ENCODE results near the gene CTNNBL1.
A peak's percentile ranks its signal among the peaks of the same experiment; 100 is the strongest.

Gene CTNNBL1

DNA sequence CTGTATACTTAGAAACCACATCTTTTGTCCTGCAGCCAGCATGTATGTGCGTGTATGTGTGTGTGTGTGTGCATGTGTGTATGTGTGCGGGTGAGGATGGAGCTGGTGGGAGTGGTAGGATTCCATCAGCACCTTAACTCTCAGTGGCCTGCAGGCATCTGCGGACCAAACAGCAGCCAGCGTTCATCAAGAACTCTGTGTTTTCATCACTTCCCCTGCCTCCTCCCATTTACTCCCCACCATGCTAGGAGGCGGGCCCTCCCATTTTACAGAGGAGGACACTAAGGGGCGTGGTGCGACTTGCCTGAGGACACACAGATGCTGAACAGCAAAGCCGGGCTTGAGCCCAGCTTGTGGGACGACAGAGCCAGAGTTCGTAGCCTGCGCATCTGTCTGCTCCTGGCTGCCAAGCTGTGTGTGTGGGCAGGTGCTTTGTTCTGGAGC lies 218.0 kb downstream of the CTNNBL1 start:
- no peak overlapping the region for H2AK5ac ChIP-seq (ENCODE audit: low read length)
- H3K9ac ChIP-seq (ENCODE audit: low read length) = no peak overlapping the region
- H3K23ac ChIP-seq (ENCODE audit: low read length) = no peak overlapping the region
- no peak overlapping the region for H4K5ac ChIP-seq (ENCODE audit: low read length)
- H3K27me3 ChIP-seq (ENCODE audit: insufficient read depth, low read length, poor library complexity) = no peaks in the 10 kb centered on the region
- H3K18ac ChIP-seq (ENCODE audit: low read length) = no peak overlapping the region
- no peaks in the 10 kb centered on the region for H3K79me1 ChIP-seq (ENCODE audit: low read length)
- DNase-seq = peak; percentile 77
- no peak overlapping the region for H3K27ac ChIP-seq (ENCODE audit: low read depth, low read length)
- H2BK5ac ChIP-seq (ENCODE audit: low read length) = no peak overlapping the region
- no peak overlapping the region for H3K4ac ChIP-seq (ENCODE audit: low read depth, low read length)
- no peak overlapping the region for H3K4me3 ChIP-seq (ENCODE audit: low read length)
- H3K4me2 ChIP-seq (ENCODE audit: low read length) = no peak overlapping the region
- H4K8ac ChIP-seq (ENCODE audit: low read depth, low read length) = no peak overlapping the region
- peaks cover 2% of the 10 kb centered on the region for H3K4me1 ChIP-seq (ENCODE audit: control insufficient read depth, low read depth, low read length)
- WGBS (ENCODE audit: extremely low coverage, insufficient coverage, low lambda C conversion rate) = no CpG with 5 or more reads among the region's 11 CpGs
- no peak overlapping the region for H2BK120ac ChIP-seq (ENCODE audit: low read depth, low read length)
- H3K36me3 ChIP-seq (ENCODE audit: control insufficient read depth, insufficient read depth, low read length) = no peaks in the 10 kb centered on the region
- H2BK15ac ChIP-seq (replicated peaks; ENCODE audit: low read depth) = no peak overlapping the region
- H3K56ac ChIP-seq (ENCODE audit: low read length) = no peak overlapping the region
- H3K79me2 ChIP-seq (ENCODE audit: control insufficient read depth, insufficient read depth, low read length) = no peaks in the 10 kb centered on the region

DNA sequence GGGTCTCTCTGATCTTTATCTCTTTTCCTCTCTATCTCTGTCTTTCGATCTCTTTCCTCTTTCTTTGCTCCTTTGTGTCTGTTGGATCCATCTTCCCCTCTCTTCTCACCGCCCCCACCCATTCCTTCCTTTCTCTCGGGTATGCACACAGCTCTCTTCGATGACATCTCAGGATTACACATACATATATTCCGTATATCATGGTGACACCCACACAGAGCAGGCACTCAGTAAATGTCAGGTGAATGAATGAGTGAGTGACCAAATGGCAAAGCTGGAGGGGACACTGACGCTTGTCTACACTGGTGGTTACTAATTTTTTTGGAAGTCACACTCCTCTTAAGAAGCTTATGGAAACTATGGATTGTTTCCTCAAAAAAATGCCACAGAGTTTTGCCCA lies 219.0 kb downstream of the CTNNBL1 start:
- H3K79me2 ChIP-seq (ENCODE audit: control insufficient read depth, insufficient read depth, low read length) = no peaks in the 10 kb centered on the region
- no peaks in the 10 kb centered on the region for H3K27me3 ChIP-seq (ENCODE audit: insufficient read depth, low read length, poor library complexity)
- no peaks in the 10 kb centered on the region for H3K79me1 ChIP-seq (ENCODE audit: low read length)
- no peak overlapping the region for H2BK5ac ChIP-seq (ENCODE audit: low read length)
- no peak overlapping the region for H4K5ac ChIP-seq (ENCODE audit: low read length)
- no CpG with 5 or more reads among the region's 6 CpGs for WGBS (ENCODE audit: extremely low coverage, insufficient coverage, low lambda C conversion rate)
- no peak overlapping the region for H4K8ac ChIP-seq (ENCODE audit: low read depth, low read length)
- no peak overlapping the region for H3K4me2 ChIP-seq (ENCODE audit: low read length)
- no peak overlapping the region for H3K9ac ChIP-seq (ENCODE audit: low read length)
- H3K4ac ChIP-seq (ENCODE audit: low read depth, low read length) = no peak overlapping the region
- no peak overlapping the region for H3K18ac ChIP-seq (ENCODE audit: low read length)
- H3K4me1 ChIP-seq (ENCODE audit: control insufficient read depth, low read depth, low read length) = peaks cover 5% of the 10 kb centered on the region
- H3K27ac ChIP-seq (ENCODE audit: low read depth, low read length) = no peak overlapping the region
- H3K36me3 ChIP-seq (ENCODE audit: control insufficient read depth, insufficient read depth, low read length) = no peaks in the 10 kb centered on the region
- no peak overlapping the region for H2BK120ac ChIP-seq (ENCODE audit: low read depth, low read length)
- H3K4me3 ChIP-seq (ENCODE audit: low read length) = no peak overlapping the region
- no peak overlapping the region for H3K56ac ChIP-seq (ENCODE audit: low read length)
- no peak for DNase-seq
- H2BK15ac ChIP-seq (replicated peaks; ENCODE audit: low read depth) = no peak overlapping the region
- no peak overlapping the region for H3K23ac ChIP-seq (ENCODE audit: low read length)
- no peak overlapping the region for H2AK5ac ChIP-seq (ENCODE audit: low read length)

DNA sequence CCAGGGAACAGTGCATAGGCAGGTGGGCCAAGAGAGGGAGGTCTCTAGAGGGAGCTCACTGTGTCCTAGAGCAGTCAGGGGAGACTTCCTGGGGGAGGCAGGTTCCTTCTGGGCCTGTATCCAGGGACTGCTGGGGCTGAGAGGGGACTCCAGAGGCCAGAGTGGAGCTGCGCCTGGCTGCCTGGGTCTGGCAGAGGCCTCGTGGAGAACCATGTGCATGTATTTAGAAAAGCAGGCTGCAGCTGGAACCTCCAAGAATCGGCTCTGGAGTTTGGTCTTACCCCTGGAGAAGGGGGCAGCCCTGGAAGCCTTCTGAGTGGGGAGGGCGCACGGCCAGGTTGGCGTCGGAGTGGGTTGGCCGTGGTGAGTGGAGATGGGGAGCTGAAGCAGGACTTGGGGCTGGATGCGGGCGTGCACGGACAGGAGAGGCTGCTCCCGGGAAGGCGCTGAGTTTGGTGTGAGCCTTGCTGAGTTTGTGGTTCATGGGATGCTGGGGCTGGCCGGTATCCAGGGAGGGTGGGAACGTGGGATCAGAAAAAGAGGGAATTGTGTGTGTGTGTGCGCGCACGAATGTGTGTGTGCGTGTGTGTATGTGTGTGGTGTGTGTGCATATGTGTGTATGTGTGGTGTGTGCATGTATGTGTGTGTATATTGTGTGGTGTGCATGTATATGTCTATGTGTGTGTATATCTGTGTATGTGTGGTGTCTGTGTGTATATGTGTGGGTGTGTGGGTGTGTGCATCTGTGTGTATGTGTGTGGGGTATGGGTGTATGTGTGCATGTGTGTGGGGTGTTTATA lies 219.9 kb downstream of the CTNNBL1 start:
- Histone ChIP-seq H4K8ac (ENCODE audit: low read depth, low read length) (no peak overlapping the region), H3K4me2 (ENCODE audit: low read length) (no peak overlapping the region), H4K5ac (ENCODE audit: low read length) (no peak overlapping the region), H2BK5ac (ENCODE audit: low read length) (no peak overlapping the region), H3K4me1 (ENCODE audit: control insufficient read depth, low read depth, low read length) (peaks cover 6% of the 10 kb centered on the region), H3K79me1 (ENCODE audit: low read length) (no peaks in the 10 kb centered on the region), H3K56ac (ENCODE audit: low read length) (no peak overlapping the region), H2BK120ac (ENCODE audit: low read depth, low read length) (no peak overlapping the region), H2BK15ac (replicated peaks; ENCODE audit: low read depth) (no peak overlapping the region), H3K4me3 (ENCODE audit: low read length) (no peak overlapping the region), H3K36me3 (ENCODE audit: control insufficient read depth, insufficient read depth, low read length) (no peaks in the 10 kb centered on the region), H2AK5ac (ENCODE audit: low read length) (no peak overlapping the region), H3K79me2 (ENCODE audit: control insufficient read depth, insufficient read depth, low read length) (no peaks in the 10 kb centered on the region), H3K4ac (ENCODE audit: low read depth, low read length) (no peak overlapping the region), H3K9ac (ENCODE audit: low read length) (no peak overlapping the region), H3K27ac (ENCODE audit: low read depth, low read length) (no peak overlapping the region), H3K18ac (ENCODE audit: low read length) (no peak overlapping the region), H3K23ac (ENCODE audit: low read length) (no peak overlapping the region), H3K27me3 (ENCODE audit: insufficient read depth, low read length, poor library complexity) (no peaks in the 10 kb centered on the region)
- no peak for DNase-seq
- no CpG with 5 or more reads among the region's 19 CpGs for WGBS (ENCODE audit: extremely low coverage, insufficient coverage, low lambda C conversion rate)

DNA sequence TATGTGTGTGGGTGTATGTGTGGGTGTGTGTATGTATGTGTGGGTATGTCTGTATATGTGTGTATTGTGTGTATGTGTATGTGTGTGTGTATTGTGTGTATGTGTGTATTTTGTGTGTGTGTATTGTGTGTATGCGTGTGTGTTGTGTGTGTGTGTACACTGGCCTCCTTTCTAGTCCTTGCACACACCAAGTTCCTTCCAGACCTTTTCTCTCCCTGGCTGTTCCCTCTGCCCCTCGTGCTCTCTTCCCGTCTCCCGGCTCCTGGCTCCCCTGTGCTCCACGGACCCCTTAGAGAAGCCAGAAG lies 220.5 kb downstream of the CTNNBL1 start:
- no peak overlapping the region for H3K18ac ChIP-seq (ENCODE audit: low read length)
- H4K8ac ChIP-seq (ENCODE audit: low read depth, low read length) = no peak overlapping the region
- no peak overlapping the region for H3K23ac ChIP-seq (ENCODE audit: low read length)
- no peaks in the 10 kb centered on the region for H3K36me3 ChIP-seq (ENCODE audit: control insufficient read depth, insufficient read depth, low read length)
- H3K27ac ChIP-seq (ENCODE audit: low read depth, low read length) = no peak overlapping the region
- peak overlapping the region; percentile 79 for H2AK5ac ChIP-seq (ENCODE audit: low read length)
- DNase-seq = no peak
- no peak overlapping the region for H2BK15ac ChIP-seq (replicated peaks; ENCODE audit: low read depth)
- H4K5ac ChIP-seq (ENCODE audit: low read length) = no peak overlapping the region
- H3K4me2 ChIP-seq (ENCODE audit: low read length) = peak overlapping the region; percentile 17
- H3K4me1 ChIP-seq (ENCODE audit: control insufficient read depth, low read depth, low read length) = peaks cover 6% of the 10 kb centered on the region
- H3K79me1 ChIP-seq (ENCODE audit: low read length) = no peaks in the 10 kb centered on the region
- H2BK5ac ChIP-seq (ENCODE audit: low read length) = peak overlapping the region; percentile 13
- H3K4me3 ChIP-seq (ENCODE audit: low read length) = no peak overlapping the region
- no peaks in the 10 kb centered on the region for H3K79me2 ChIP-seq (ENCODE audit: control insufficient read depth, insufficient read depth, low read length)
- no peaks in the 10 kb centered on the region for H3K27me3 ChIP-seq (ENCODE audit: insufficient read depth, low read length, poor library complexity)
- H3K4ac ChIP-seq (ENCODE audit: low read depth, low read length) = no peak overlapping the region
- H3K9ac ChIP-seq (ENCODE audit: low read length) = peak overlapping the region; percentile 27
- 80% methylated on average over 1 of the region's 5 CpGs for WGBS (ENCODE audit: extremely low coverage, insufficient coverage, low lambda C conversion rate)
- H3K56ac ChIP-seq (ENCODE audit: low read length) = peak overlapping the region; percentile 77
- no peak overlapping the region for H2BK120ac ChIP-seq (ENCODE audit: low read depth, low read length)

DNA sequence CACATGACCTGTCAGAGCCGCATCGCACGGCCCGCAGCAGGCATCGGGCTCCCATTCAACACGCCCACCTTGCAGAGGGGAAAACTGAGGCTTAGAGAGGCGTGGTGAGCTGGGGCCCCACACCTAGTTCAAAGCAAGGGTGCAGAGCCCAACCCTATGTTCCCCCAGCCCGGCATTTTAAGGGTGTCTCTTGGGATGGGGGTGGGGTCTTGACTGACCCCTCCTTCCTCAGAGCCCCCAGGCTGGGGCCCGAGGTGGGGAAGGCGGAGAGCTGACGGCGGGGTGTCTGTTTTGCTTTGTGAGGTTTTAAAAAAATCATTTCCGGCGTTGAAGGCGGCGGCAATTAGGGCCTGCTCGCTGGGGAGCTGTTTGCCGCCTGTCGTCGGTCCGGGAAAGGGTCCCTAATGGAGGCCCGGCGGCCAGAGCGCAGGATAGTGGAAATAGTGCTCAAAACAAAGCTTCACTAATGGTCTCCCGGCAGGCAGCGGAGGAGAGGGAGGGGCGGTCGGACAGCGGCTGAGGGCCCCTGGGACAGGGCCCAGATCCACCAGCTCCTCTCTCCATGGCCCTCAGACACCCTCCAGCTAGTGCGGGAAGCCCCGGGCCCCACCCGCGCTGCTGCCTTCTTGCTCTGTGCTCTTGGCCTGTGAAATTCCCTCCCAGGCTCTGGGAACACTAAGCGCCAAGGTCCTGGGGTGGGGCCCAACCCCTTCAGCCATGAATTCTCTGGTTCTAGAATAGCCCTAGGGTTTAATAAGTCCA lies 221.0 kb downstream of the CTNNBL1 start:
- no peaks in the 10 kb centered on the region for H3K79me2 ChIP-seq (ENCODE audit: control insufficient read depth, insufficient read depth, low read length)
- H2BK120ac ChIP-seq (ENCODE audit: low read depth, low read length) = peak overlapping the region; percentile 39
- no peak overlapping the region for H3K4me3 ChIP-seq (ENCODE audit: low read length)
- WGBS (ENCODE audit: extremely low coverage, insufficient coverage, low lambda C conversion rate) = no CpG with 5 or more reads among the region's 34 CpGs
- no peaks in the 10 kb centered on the region for H3K36me3 ChIP-seq (ENCODE audit: control insufficient read depth, insufficient read depth, low read length)
- H3K23ac ChIP-seq (ENCODE audit: low read length) = no peak overlapping the region
- H3K18ac ChIP-seq (ENCODE audit: low read length) = peak overlapping the region; percentile 45
- H3K4me2 ChIP-seq (ENCODE audit: low read length) = peak overlapping the region; percentile 63
- H2BK15ac ChIP-seq (replicated peaks; ENCODE audit: low read depth) = no peak overlapping the region
- H3K9ac ChIP-seq (ENCODE audit: low read length) = peak overlapping the region; percentile 69
- peak overlapping the region; percentile 87 for H3K56ac ChIP-seq (ENCODE audit: low read length)
- peaks cover 6% of the 10 kb centered on the region for H3K4me1 ChIP-seq (ENCODE audit: control insufficient read depth, low read depth, low read length)
- H4K5ac ChIP-seq (ENCODE audit: low read length) = no peak overlapping the region
- H3K27me3 ChIP-seq (ENCODE audit: insufficient read depth, low read length, poor library complexity) = no peaks in the 10 kb centered on the region
- H3K4ac ChIP-seq (ENCODE audit: low read depth, low read length) = no peak overlapping the region
- peak overlapping the region; percentile 73 for H3K27ac ChIP-seq (ENCODE audit: low read depth, low read length)
- peak overlapping the region; percentile 33 for H2BK5ac ChIP-seq (ENCODE audit: low read length)
- peak; percentile 90 for DNase-seq
- no peak overlapping the region for H2AK5ac ChIP-seq (ENCODE audit: low read length)
- no peaks in the 10 kb centered on the region for H3K79me1 ChIP-seq (ENCODE audit: low read length)
- H4K8ac ChIP-seq (ENCODE audit: low read depth, low read length) = peak overlapping the region; percentile 30
